Stimulated activated CD8-positive, alpha-beta memory T cell treated with anti-CD3 and anti-CD28 coated beads, Interleukin-4, amount 100 ng/mL, for 1 hour (primary cell): ENCODE data around the gene LKAAEAR1.

Source experiments
- DNase-seq, 2 donors: peaks; one replicate each; pipeline ENCODE4 v3.0.0-alpha.2; 2020; ENCODE audit warnings: low read depth in 2 of 2, low spot score in 1 of 2

LKAAEAR1 gene

DNA sequence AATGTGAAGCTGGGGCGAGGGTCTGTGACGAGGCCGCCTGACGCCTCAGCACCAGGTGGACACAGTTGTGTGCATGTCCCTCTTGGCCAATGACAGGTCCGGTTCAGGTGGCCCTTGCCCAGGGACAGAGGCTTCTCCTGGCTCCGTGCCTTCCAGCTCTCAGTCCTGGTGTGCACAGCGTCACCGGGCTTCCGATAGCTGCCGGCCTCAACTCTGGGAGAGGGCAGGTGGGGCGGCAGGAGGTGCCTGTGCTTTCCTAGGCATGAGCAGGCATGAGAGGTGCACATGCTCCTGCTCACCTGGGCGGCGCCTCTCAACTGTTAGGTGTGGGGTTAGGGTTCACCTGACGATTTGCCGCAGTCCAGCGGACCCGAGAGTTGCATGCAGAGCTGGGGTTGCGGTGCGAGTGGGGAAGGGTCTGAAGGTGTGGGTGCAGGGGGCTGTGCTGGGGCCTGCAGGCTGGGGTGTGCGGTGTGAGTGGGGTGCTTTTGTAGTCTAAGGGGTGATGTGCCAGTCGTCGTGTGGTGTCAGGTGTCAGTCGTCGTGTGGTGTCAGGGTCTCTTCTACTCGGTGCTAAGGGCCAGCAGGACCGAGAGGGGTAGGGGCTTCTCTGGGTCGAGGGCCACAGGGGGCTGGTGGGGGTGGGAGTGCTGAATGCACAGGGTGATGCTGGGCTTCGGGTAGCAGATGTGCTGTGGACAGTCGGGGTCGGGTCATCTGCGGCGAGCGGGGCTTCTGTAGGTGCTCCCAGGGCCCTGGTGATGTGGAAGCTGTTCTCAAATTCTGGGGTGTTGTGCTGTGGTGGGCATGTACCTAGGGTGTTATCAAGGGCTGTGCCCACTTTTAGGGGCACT is 31.0 kb downstream of the LKAAEAR1 start:
- DNase-seq: no peak

- DNase-seq: no peak
Observed at GRCh38 chr20:64052326-64052722, 31.9 kb downstream of the LKAAEAR1 start.

- no peak for DNase-seq
Observed at GRCh38 chr20:64051561-64052325, 32.5 kb downstream of the LKAAEAR1 start.

GRCh38 chr20:64051033-64051452 is 33.2 kb downstream of the LKAAEAR1 start:
- DNase-seq: no peak

- no peak for DNase-seq
Observed at GRCh38 chr20:64050261-64051032, 33.8 kb downstream of the LKAAEAR1 start.

- no peak for DNase-seq
Observed at GRCh38 chr20:64049878-64050260, 34.3 kb downstream of the LKAAEAR1 start.

- no peak for DNase-seq
Observed at GRCh38 chr20:64049060-64049877, 34.9 kb downstream of the LKAAEAR1 start, which contains the start of gene SOX18. SOX18 (minus strand) TSS chr20:64049639; CDS start chr20:64049516, 123 bp downstream.

DNA sequence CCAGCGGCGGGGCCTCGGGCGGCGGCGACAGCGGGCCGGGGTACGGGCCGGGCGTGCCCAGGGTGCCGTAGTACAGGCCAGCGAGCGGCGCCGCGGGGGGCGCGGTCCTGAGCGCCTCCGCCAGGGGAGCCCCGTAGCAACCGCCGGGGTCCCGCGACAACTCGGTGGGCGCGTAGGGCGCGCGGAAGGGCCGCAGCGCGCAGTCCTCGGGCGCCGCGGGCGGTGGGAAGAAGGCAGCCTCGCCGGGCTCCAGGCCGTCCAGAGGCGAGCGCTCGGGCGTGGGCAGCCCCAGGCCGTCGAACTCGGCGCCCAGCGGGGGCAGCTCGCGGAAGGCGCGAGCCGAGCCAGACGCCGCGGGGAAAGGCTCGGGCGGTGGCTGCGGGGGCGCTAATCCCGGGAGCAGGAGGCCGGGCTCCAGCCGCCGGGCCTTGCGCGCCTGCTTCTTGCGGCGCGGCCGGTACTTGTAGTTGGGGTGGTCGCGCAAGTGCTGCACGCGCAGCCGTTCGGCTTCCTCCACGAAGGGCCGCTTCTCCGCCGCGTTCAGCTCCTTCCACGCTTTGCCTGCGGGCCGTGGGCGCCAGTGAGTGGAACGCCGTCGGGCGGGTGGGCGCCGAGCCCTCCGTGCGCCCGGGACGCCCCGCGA is 35.7 kb downstream of the LKAAEAR1 start:
- no peak for DNase-seq

GRCh38 chr20:64047968-64048401 is 36.2 kb downstream of the LKAAEAR1 start:
- DNase-seq: no peak

DNA sequence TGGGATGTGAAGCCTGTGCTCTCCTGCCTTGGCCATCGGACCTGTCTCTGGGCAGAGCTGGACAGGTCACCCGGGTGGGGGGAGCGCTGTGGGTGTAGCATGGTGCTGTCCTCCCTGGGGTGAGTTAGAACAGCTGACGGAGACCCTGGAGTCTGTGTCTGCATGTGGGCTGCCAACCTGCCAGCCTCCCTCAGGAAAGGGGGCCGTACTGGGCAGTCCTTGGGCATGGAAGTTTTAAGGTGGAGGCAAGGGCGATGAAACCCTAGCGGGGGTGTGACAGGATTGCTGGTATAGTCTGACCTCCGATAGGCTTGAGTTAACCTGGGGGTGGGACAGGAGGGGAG is 37.2 kb downstream of the LKAAEAR1 start:
- no peak for DNase-seq

DNA sequence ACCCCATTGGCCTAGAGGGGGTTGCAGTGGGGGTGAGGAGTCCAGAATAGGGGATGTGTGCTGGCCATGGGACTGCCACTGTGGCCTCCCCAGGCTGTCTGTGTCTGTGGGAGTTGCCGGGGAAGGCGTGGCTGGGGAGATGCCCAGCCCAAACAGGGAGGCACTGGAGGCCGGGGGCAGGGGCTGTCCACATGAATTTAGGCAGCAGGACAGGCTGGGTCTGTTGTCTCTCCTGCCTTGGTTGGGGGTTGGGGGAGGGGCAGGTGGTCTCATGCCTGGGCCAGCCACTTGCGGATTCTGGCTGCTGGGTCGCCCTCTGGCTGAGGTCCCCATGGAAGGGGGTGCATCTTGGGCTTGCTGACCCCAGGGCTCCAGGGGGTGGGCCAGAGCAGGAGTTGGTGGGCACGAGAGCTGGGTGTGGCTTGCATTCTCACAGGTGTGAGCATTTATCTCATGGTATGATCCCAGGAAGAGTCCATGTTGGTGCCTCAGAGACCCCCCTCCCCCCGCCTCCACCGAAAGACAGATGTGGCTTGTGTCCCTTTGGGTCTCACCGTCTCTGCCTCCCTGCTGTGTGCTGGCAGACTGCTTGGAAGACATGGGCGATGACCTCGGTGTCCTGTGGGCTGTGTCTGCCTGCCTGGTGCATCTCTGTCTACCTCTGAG is 38.7 kb downstream of the LKAAEAR1 start:
- DNase-seq: no peak

- no peak for DNase-seq
Observed at GRCh38 chr20:64044484-64045247, 39.5 kb downstream of the LKAAEAR1 start.

GRCh38 chr20:64043768-64044167 is 40.4 kb downstream of the LKAAEAR1 start:
- no peak for DNase-seq

DNA sequence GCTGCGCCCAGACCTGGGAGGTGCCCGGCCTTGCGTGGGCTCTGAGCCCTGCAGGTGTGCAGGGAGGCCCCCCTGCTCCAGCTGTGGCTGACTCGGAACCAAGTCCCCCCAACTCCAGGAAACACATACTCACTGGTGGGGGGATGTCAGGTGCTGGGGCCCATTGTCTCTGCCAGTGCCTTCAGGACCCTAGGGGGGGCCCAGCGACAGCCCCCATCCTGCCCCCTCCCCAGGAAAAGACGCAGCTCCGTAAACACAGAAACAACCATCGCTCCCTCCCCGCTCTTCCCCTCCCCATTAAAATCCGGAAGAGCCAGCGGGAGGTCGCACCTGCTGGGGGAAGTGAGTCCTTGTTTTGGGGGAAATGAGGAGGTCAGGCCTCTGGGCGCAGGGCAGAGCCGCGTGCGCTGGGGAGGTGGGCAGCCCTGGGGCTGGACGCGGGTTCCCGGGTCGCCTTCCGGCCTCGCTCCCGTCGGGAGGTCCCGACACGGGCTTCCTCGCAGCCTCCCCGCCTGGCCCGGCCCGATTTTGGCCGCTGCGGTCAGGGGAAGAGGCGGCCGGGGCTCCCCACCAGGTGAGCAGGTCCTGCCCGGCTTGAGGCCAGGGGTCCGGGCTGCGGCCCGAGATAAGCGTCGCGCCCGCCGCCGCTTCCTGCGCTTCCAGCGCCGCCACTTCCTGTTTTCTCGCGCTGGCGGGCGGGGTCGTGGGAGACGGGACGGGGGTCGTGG is 42.0 kb downstream of the LKAAEAR1 start:
- no peak for DNase-seq

DNA sequence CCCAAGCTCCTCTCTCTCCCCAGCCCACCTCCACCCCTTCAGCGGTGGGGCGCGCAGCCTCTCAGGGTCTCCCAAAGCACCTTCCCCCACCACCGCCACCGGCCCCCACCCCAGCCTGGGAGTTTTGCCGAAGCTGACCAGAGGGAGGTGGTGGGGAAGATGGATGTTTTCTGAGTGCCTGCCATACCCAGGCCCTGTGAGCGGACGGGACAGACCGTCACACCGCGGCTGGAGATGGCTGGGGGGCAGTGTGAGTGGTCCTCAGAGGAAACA is 42.5 kb downstream of the LKAAEAR1 start:
- no peak for DNase-seq

DNA sequence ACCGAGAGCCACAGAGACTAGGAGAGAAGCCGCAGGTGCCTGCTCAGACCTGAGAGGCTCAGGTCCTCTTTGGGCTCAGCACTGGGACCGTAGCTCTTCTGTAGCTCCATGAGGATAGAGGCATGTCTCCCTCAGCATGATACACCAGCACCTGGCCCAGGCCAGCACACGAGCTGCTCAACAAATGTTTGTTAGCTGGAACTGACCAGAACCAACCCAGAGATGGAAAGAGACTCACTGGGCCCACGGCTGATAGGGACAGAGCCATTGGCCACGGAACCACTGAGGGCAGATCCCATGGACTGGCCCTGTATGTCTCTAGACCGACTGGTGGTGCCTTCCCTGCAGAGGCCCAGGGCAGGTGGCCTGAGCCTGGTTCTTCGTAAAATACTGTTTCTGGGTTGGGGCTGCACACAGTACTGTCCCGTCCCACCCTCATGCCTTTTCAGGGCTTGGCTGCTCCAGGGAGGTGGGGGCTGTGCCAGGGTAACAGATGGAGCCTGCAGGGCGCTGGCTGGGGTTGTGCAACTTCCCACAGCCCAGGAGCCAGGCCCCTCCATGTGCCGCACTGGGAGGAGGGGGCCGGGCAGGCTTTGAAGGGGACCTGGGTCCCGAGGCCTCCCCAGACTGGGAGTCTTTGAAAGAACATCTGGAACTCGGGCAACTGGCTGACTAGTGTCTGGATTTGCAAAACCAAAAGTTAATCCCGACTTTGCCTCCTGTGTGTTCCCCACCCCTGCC is 43.0 kb downstream of the LKAAEAR1 start:
- no peak for DNase-seq

GRCh38 chr20:64040231-64041039 is 43.8 kb downstream of the LKAAEAR1 start:
- DNase-seq: no peak
